HCT116 (cell line): ENCODE results near the gene LAMA1. TPM values are rescaled to one million over a fixed set of nuclear protein-coding genes. Genes with fewer than 3 reads are reported as not detected.

Experiments
- ATAC-seq: fragments of 200-7000 bp; cut with Tn5 transposase; 2 replicates; pipeline ENCODE4 v1.9.1; 2020; ENCODE audit warnings: mild to moderate bottlenecking, moderate library complexity
- BruUV-seq: library from RNA; stranded (reverse); fragments of 400-500 nt; replicated peaks from 2 replicates; lab custom pipeline; 2021; lab: Mats Ljungman, UMichigan
- CTCF ChIA-PET: fragments of 300-600 bp; sonication (Branson Sonifier 250); formaldehyde crosslinking; loops from one replicate; lab custom pipeline; 2021; ENCODE audit warnings: antibody characterized with exemption; lab: Charles Lee
- POLR2A ChIA-PET: fragments of 300-600, 350-600 bp; sonication (Branson Sonifier 250); formaldehyde crosslinking; loops from one replicate; lab custom pipeline; 2021; ENCODE audit warnings: antibody characterized with exemption; lab: Charles Lee
- RAD21 ChIA-PET, 2 experiments: fragments of 300-600 bp; sonication (Branson Sonifier 250); formaldehyde crosslinking; loops; one replicate each; lab custom pipeline; 2023; ENCODE audit warnings: low total read pairs in 2 of 2; ENCODE audit not compliant: uncharacterized antibody in 2 of 2, unreplicated experiment in 2 of 2, low non-redundant PET in 1 of 2; lab: Charles Lee
- DNase-seq: peaks from one replicate; pipeline ENCODE4 v3.0.0-alpha.2; 2010; ENCODE audit warnings: low read depth, low spot score
- H2AFZ ChIP-seq: fragments of 200-600 bp; shearing (Covaris generic), sonication (generic); 2 replicates; pipeline ENCODE4 v1.6.1; 2017; ENCODE audit warnings: low read depth, mixed run types, mixed read lengths, antibody characterized with exemption, low read length; ENCODE audit not compliant: poor library complexity, severe bottlenecking
- H3K27ac ChIP-seq: 2 replicates; pipeline ENCODE4 v1.5.1; 2012; ENCODE audit warnings: low read depth, low read length
- H3K27me3 ChIP-seq: fragments of 200-600 bp; sonication (generic); 2 replicates; pipeline ENCODE4 v1.6.1; 2016; ENCODE audit warnings: mixed run types, low read length, mixed read lengths; ENCODE audit not compliant: insufficient read depth
- H3K36me3 ChIP-seq, 2 experiments: fragments of 200-500 bp in 1 of 2; fragments of 200-600 bp in 1 of 2; sonication (Bioruptor generic) in 1 of 2; sonication (generic) in 1 of 2; 2 replicates each; pipeline versions ENCODE4 v1.5.1 to v1.6.1; 2014 to 2016; ENCODE audit warnings: low read length in 2 of 2, inconsistent platforms in 1 of 2, mixed read lengths in 1 of 2, mixed run types in 1 of 2; ENCODE audit not compliant: insufficient read depth in 2 of 2, control insufficient read depth in 1 of 2
- H3K4me1 ChIP-seq, 2 experiments: fragments of 200-600 bp in 1 of 2; sonication (generic) in 1 of 2; 2 replicates each; pipeline versions ENCODE4 v1.5.1 to v1.6.1; 2012 to 2017; ENCODE audit warnings: low read length in 2 of 2, inconsistent platforms in 1 of 2, mild to moderate bottlenecking in 1 of 2, mixed read lengths in 1 of 2, mixed run types in 1 of 2, moderate library complexity in 1 of 2; ENCODE audit not compliant: insufficient read depth in 2 of 2, control insufficient read depth in 1 of 2
- H3K4me2 ChIP-seq: fragments of 200-600 bp; sonication (generic); 2 replicates; pipeline ENCODE4 v1.6.1; 2017; ENCODE audit warnings: mixed run types, low read length, mixed read lengths
- H3K4me3 ChIP-seq, 2 experiments: fragments of 200-600 bp in 1 of 2; sonication (generic) in 1 of 2; replicated peaks in 1 of 2; 2 replicates each; pipeline ENCODE4 v1.5.1; 2011 to 2016; ENCODE audit warnings: low read length in 2 of 2, control low read depth in 1 of 2, low read depth in 1 of 2, mild to moderate bottlenecking in 1 of 2, mixed read lengths in 1 of 2, mixed run types in 1 of 2
- H3K79me2 ChIP-seq: fragments of 200-600 bp; sonication (generic); 2 replicates; pipeline ENCODE4 v1.6.1; 2017; ENCODE audit warnings: mild to moderate bottlenecking, mixed run types, low read length, moderate library complexity, mixed read lengths; ENCODE audit not compliant: insufficient read depth
- H3K9ac ChIP-seq: fragments of 200-600 bp; sonication (generic); 2 replicates; pipeline ENCODE4 v1.6.1; 2016; ENCODE audit warnings: low read length, mixed read lengths
- H3K9me2 ChIP-seq: fragments of 200-600 bp; sonication (generic), shearing (Covaris generic); 2 replicates; pipeline ENCODE4 v1.6.1; 2017; ENCODE audit warnings: mixed run types, mild to moderate bottlenecking, moderate library complexity; ENCODE audit not compliant: insufficient read depth
- H3K9me3 ChIP-seq, 2 experiments: fragments of 200-500 bp in 1 of 2; fragments of 200-600 bp in 1 of 2; sonication (Bioruptor generic) in 1 of 2; sonication (generic) in 1 of 2; 2 replicates each; pipeline ENCODE4 v1.6.1; 2014 to 2017; ENCODE audit warnings: low read length in 2 of 2, mixed read lengths in 2 of 2, inconsistent platforms in 1 of 2, low read depth in 1 of 2, mild to moderate bottlenecking in 1 of 2, mixed run types in 1 of 2, moderate library complexity in 1 of 2; ENCODE audit not compliant: control insufficient read depth in 1 of 2, insufficient read depth in 1 of 2
- H4K20me1 ChIP-seq: fragments of 200-600 bp; sonication (generic), shearing (Covaris generic); 2 replicates; pipeline ENCODE4 v1.6.1; 2017; ENCODE audit warnings: mixed run types, mild to moderate bottlenecking, moderate library complexity; ENCODE audit not compliant: insufficient read depth
- EGR1 ChIP-seq: IDR thresholded peaks from 2 replicates; pipeline ENCODE4 v1.6.1; 2012; ENCODE audit warnings: low read depth
- FOSL1 ChIP-seq: IDR thresholded peaks from 2 replicates; pipeline ENCODE4 v1.6.1; 2012; ENCODE audit warnings: low read depth
- POLR2A ChIP-seq: IDR thresholded peaks from 2 replicates; pipeline ENCODE4 v1.7.0; 2011; ENCODE audit warnings: borderline replicate concordance; ENCODE audit not compliant: insufficient read depth, insufficient read length; ENCODE audit errors: extremely low read depth
- SIN3A ChIP-seq: IDR thresholded peaks from 2 replicates; pipeline ENCODE4 v1.6.1; 2012; ENCODE audit warnings: low read depth
- SP1 ChIP-seq: IDR thresholded peaks from 2 replicates; pipeline ENCODE4 v1.6.1; 2012; ENCODE audit warnings: low read depth
- SRF ChIP-seq: IDR thresholded peaks from 2 replicates; pipeline ENCODE4 v1.6.1; 2012; ENCODE audit warnings: low read depth
- TCF7L2 ChIP-seq: IDR thresholded peaks from 2 replicates; pipeline ENCODE4 v1.7.0; 2011; ENCODE audit warnings: borderline replicate concordance, inconsistent platforms; ENCODE audit not compliant: insufficient read depth, insufficient read length; ENCODE audit errors: extremely low read depth
- YY1 ChIP-seq: IDR thresholded peaks from 2 replicates; pipeline ENCODE4 v1.6.1; 2011; ENCODE audit warnings: low read length, low read depth, moderate library complexity, mild to moderate bottlenecking; ENCODE audit not compliant: insufficient replicate concordance; ENCODE audit errors: extremely low read depth
- ZFX ChIP-seq: fragments of 450-650 bp; IDR thresholded peaks from 2 replicates; pipeline ENCODE4 v1.6.1; 2017
- ZNF274 ChIP-seq: fragments of 200-500 bp; sonication (Bioruptor generic); IDR thresholded peaks from 2 replicates; pipeline ENCODE4 v1.6.1; 2014; ENCODE audit warnings: mild to moderate bottlenecking, low read depth, low read length, inconsistent platforms
- intact Hi-C: fragments of 100-400 bp; cut with micrococcal nuclease; formaldehyde crosslinking; loops from 2 replicates; pipeline ENCODE4 v1.10.0; 2022
- total RNA-seq: library from RNA; stranded (reverse); gene quantifications from one replicate; pipeline ENCODE4 v1.2.1, GENCODE V29; 2021; ENCODE audit not compliant: unreplicated experiment
- TF ChIP-seq, protein P1 (sequence below): IDR thresholded peaks from 2 replicates; pipeline ENCODE4 v1.6.1; 2012; ENCODE audit warnings: low read depth
- TF ChIP-seq, protein P2 (sequence below): IDR thresholded peaks from 2 replicates; pipeline ENCODE4 v1.6.1; 2012

LAMA1 gene
- total RNA-seq, 1 experiment from 2014 or later: 0.05 TPM

GRCh38 chr18:7082671-7083070 lies 34.9 kb downstream of the LAMA1 start:
- Histone ChIP-seq H4K20me1 (no peaks in the 10 kb centered on the region), H3K79me2 (no peaks in the 10 kb centered on the region), H3K27ac (no peak overlapping the region), H3K9me2 (no peaks in the 10 kb centered on the region), H3K4me1 (no peaks in the 10 kb centered on the region), H3K4me3 (no peak overlapping the region), H3K36me3 (no peaks in the 10 kb centered on the region), H3K4me2 (no peak overlapping the region), H3K9ac (no peak overlapping the region), H3K27me3 (no peaks in the 10 kb centered on the region), H2AFZ (no peak overlapping the region), H3K9me3 (peaks cover under 1 to 23% of the 10 kb centered on the region in 2 experiments; a peak in 2 of 4 replicates)
- intact Hi-C loops: no loop called here
- RAD21 ChIA-PET: no interaction called here
- no TSS peak for BruUV-seq
- POLR2A ChIA-PET: no interaction called here
- no peak for DNase-seq
- no peak for TF ChIP-seq SRF
- no peak for TF ChIP-seq FOSL1
- no peak for TF ChIP-seq ZNF274
- no peak for TF ChIP-seq ZFX
- TF ChIP-seq, protein P1, sequence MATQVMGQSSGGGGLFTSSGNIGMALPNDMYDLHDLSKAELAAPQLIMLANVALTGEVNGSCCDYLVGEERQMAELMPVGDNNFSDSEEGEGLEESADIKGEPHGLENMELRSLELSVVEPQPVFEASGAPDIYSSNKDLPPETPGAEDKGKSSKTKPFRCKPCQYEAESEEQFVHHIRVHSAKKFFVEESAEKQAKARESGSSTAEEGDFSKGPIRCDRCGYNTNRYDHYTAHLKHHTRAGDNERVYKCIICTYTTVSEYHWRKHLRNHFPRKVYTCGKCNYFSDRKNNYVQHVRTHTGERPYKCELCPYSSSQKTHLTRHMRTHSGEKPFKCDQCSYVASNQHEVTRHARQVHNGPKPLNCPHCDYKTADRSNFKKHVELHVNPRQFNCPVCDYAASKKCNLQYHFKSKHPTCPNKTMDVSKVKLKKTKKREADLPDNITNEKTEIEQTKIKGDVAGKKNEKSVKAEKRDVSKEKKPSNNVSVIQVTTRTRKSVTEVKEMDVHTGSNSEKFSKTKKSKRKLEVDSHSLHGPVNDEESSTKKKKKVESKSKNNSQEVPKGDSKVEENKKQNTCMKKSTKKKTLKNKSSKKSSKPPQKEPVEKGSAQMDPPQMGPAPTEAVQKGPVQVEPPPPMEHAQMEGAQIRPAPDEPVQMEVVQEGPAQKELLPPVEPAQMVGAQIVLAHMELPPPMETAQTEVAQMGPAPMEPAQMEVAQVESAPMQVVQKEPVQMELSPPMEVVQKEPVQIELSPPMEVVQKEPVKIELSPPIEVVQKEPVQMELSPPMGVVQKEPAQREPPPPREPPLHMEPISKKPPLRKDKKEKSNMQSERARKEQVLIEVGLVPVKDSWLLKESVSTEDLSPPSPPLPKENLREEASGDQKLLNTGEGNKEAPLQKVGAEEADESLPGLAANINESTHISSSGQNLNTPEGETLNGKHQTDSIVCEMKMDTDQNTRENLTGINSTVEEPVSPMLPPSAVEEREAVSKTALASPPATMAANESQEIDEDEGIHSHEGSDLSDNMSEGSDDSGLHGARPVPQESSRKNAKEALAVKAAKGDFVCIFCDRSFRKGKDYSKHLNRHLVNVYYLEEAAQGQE: no peak
- TF ChIP-seq TCF7L2: no peak
- TF ChIP-seq, protein P2, sequence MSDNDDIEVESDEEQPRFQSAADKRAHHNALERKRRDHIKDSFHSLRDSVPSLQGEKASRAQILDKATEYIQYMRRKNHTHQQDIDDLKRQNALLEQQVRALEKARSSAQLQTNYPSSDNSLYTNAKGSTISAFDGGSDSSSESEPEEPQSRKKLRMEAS: no peak
- no peak for TF ChIP-seq YY1
- TF ChIP-seq SP1: no peak
- no peak for TF ChIP-seq POLR2A
- TF ChIP-seq SIN3A: no peak
- TF ChIP-seq EGR1: no peak
- ATAC-seq: no peak
- CTCF ChIA-PET: no interaction called here
